Stimulated activated CD4-positive, alpha-beta T cell treated with anti-CD3 and anti-CD28 coated beads, TNF-alpha, amount 100 ng/mL, for 24 hours (primary cell): ENCODE measurements around the gene MALRD1.

Experiments used
- DNase-seq, 3 experiments: peaks; one replicate each; pipeline ENCODE4 v3.0.0-alpha.2; 2020; ENCODE audit warnings: low read depth in 3 of 3

The MALRD1 gene

GRCh38 chr10:19226025-19226424 is 177.4 kb downstream of the MALRD1 start:
- no peak for DNase-seq

GRCh38 chr10:19231034-19231433 is 182.4 kb downstream of the MALRD1 start:
- no peak for DNase-seq

DNA sequence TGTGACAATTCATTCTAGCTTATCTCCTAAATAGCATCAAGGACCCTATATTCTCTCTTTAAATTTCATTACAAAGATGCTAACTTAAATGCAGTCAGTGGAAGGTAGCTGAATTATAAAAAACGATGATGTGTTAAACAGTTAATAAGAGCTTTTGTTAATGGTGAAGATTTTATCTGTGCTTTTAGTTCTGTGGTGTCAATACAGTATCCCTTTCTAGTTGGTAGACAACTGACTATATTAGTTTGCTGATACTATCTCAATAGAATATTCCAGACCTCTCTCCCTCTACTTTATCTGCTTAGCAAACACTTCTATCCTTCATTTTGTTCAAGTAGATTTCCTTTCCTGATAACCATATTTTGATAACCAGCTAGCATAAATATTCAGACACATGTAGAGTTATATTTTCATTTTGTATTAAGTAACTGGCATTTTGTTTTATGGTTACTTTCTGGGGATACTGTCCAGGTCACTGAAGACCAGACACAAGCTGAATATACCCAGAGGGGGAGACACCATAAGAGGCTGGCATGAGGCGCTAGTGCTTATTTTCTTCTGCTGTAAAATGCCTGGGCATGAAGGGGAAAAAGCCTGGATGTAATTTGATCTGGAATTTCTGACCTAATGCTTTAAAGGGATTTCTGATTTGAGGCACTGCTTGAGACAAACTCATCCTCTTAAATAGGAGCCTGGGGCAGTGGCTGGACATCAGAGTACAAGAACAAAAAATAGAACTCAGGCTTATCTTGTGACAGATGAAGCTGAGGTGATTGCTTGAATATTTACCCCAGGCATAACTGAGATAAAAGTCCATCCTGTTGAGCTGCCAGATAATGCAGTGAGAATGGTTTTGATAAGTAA is 197.5 kb downstream of the MALRD1 start:
- no peak for DNase-seq

GRCh38 chr10:19247843-19248242 is 199.2 kb downstream of the MALRD1 start:
- DNase-seq: no peak

- no peak for DNase-seq
These were observed 201.9 kb downstream of the MALRD1 start for GRCh38 chr10:19250546-19250945.

DNA sequence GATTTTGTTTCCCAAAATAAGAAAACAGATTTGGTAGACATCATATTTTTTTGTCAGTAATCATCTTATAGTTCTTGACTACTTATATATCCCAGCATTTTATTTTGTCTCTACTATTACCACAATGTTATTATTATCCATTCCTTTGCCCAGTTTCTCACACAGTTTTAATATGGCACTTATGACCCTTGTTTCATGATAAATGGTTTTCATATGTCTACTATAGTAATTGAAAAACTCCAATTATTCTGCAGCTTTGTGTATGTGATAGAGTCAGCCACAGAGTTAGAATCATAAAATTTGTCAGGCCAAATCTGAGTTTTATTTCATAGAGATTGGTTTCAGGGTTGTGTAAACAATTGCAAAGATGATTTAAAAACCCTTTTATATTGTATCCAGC is 203.9 kb downstream of the MALRD1 start:
- no peak for DNase-seq

- no peak for DNase-seq
These were observed 207.7 kb downstream of the MALRD1 start for GRCh38 chr10:19256331-19256730.

GRCh38 chr10:19263262-19263661 is 214.7 kb downstream of the MALRD1 start:
- DNase-seq: no peak

DNA sequence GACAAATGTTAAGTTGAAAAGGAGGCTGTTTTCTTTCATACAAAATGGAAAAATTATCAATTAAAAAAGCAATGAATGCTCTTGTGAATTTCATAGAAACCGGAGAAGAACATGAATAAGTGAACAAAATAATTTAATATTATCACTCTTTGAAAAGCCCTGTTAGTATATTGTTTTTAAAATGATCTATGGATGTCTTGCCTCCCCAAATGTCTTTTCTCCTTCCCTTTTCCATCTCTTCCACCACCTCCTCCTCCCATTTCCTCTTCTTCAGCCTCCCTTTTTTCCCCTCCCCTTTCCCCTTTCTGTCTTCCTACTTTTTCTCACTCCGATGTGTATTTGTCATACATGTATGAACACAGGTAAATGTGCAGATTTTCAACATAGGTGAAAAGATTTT is 234.7 kb downstream of the MALRD1 start:
- DNase-seq: no peak

DNA sequence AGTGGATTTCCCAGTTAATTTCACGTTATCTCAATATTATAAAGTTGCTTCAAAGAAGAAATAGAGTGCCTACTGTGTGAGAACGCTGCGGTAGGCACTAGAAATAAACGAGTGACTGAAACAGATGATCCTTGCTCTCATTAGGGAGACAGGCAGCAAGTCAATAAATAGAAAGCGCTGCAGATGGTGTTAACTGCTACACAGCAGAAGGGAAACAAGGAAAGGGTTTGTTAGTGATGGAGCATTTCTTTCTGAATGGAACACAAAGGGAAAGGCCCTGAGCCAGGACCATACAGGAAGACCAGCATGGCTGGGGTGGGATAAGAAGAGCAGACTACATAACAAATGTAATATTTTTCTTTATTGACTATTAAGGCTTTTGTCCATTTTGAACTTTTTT is 235.2 kb downstream of the MALRD1 start:
- DNase-seq: no peak

DNA sequence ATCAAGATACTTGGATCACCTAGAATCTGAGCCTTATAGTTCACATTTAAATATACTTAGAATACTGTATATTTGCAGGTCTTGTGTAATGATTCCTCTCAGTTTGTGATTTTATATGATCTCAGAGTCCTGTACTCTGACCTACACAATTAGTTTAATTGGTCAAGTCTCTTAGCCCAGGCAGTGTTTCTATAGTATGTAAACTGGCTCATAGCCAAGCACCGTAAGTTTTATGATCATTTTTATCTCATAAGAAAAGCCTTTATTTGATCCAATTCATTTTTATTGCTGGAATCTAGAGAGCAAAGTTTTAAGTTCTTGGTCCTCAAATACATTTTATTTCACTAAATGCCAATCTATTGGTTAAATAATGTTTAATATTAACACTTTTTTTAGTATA is 242.2 kb downstream of the MALRD1 start:
- DNase-seq: no peak

DNA sequence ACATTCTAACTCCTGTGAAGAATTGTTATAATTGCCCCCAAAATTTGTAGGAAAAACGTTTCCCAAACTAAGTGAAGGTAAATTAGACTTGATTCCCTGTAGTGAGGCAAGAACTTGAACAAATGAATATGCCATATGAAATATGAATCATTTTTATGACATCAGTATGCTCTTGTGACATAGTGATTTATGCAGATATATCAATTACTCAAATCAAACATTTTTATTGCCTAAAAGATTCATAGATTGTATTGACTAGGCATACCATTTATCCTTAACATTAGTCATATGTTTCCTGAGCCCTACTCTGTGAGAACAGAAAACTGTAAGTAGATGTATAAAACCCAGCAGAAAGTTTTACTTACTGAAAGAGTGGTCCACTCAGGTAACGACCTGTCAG is 245.6 kb downstream of the MALRD1 start:
- DNase-seq: no peak

- no peak for DNase-seq
These were observed 251.0 kb downstream of the MALRD1 start for GRCh38 chr10:19299645-19300044.

GRCh38 chr10:19302117-19302516 is 253.5 kb downstream of the MALRD1 start:
- no peak for DNase-seq

DNA sequence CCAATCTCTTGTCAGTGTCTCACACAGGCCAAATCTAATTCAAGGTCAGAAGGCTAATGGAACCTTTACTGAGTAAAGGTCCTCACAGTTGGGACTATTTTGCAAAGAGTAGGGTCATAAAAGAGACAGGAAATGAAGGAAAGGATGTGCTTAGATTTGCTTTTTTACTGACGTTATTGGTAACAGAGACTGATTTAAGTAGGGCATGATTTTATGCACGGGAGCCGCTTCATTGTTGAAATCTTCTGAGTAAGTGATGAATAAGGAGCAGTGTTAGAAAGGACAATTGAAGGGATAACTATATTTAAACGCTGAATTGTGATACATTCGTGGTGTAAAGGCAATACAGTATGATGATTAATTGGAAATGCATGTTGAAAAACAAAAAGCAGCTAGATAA is 261.5 kb downstream of the MALRD1 start:
- no peak for DNase-seq

DNA sequence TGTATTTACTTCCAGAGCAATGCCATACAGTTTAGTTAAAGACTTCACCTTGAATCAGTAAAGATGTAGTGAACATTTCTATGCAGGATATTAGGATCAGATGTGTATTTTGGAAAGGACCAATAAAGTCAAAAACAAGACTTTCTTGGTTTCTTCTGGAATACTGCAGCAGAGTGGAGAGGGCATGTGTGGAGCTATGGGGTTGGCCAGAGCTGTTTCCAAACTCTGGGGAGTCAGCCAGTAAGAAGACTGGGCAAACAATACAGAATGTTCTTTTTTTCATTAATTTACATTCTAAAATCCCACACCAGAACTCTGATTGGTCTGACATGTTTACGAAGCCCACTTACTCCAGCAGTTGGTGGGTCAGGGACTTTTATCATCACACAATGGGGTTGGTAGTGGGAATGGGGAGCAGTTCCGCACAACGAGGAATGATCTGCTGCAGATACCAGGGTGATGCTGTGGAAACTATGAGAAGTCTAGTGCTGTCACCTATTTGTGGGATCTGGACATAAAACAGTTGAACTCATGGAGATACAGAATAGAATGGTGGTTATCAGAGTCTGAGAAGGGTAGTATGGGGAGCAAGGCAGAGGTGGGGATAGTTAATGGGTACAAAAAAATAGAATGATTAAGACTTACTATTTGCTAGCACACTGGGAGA is 267.7 kb downstream of the MALRD1 start:
- no peak for DNase-seq

GRCh38 chr10:19317952-19318351 is 269.4 kb downstream of the MALRD1 start:
- no peak for DNase-seq

- DNase-seq: no peak
These were observed 277.0 kb downstream of the MALRD1 start for GRCh38 chr10:19325581-19325980.

DNA sequence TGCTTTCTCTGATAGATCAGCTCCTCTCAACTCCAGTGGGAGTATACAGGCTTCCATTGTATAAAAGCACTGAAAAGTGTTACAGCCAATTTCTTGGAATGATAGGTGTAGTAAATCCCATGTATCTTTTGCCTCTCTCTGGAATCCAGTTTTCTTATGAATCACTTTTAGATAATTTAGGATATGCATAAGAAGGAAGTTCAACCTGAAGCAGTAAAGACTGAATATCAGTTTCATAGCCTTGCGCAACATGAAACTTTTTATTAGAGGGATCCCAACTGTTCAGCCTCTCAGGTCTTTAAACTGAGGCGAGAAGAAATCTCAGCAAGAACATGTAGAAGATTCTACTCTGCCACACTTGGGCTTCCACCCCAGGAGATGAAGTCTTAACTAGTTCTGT is 280.0 kb downstream of the MALRD1 start:
- DNase-seq: no peak

DNA sequence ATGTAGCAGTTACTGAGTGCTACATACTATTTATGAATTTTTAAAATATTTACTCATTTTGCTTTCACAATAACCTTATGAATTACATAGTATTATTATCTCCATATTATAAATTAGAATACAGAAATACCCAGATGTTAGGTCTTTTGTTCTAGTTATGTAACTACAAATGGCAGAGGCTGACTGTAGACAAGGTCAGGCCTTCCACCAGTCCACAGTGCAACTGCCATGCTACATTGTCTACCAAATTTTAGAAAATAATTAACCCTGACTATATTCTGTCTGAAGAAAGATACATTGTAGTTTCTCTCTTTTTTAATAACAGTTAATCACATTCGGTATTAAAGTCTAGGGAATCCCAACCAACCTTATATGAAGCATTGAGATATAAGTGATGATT is 280.9 kb downstream of the MALRD1 start:
- no peak for DNase-seq

GRCh38 chr10:19332304-19332703 is 283.7 kb downstream of the MALRD1 start:
- DNase-seq: no peak

DNA sequence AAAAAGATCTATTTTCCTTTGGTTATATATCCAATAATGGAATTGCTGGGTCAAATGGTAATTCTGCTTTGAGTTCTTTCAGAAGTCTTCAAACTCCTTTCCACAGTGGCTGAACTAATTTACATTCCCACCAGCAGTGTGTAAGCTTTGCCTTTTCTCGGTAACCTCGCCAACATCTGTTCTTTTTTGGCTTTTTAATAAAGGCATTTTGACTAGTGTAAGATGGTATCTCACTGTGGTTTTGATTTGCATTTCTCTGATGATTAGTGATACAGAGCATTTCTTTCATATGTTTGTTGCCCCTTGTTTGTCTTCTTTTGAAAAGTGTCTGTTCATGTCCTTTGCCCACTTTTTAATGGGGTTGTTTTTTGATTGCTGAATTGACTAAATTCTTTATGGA is 285.0 kb downstream of the MALRD1 start:
- no peak for DNase-seq

- DNase-seq: no peak
These were observed 299.0 kb downstream of the MALRD1 start for GRCh38 chr10:19347621-19348020.
